Small intestine (tissue), 16 donors: ENCODE measurements around the gene MYL11. TPM values are rescaled to one million over a fixed set of nuclear protein-coding genes. Genes with fewer than 3 reads are reported as not detected.
"Not testable (repeated sequence)": the region's sequence is repeated elsewhere in the genome, so short reads cannot be mapped to it uniquely, and the experiment has no call there.

Source experiments
- DNase-seq, 2 donors: peaks; one replicate each; pipeline versions ENCODE4 v3.0.0 to v3.0.0-alpha.2; 2013
- FAIRE-seq: peaks from 2 replicates; lab custom pipeline; 2012; peaks lifted over from hg19 to GRCh38; lab: Jason Lieb, UNC
- H3K27ac ChIP-seq, 3 donors: one replicate each; pipeline ENCODE4 v1.5.1; 2013; ENCODE audit warnings: low read length in 2 of 3, mild to moderate bottlenecking in 2 of 3, control low read depth in 1 of 3, inconsistent platforms in 1 of 3, low read depth in 1 of 3, moderate library complexity in 1 of 3
- H3K27me3 ChIP-seq, 3 donors: one replicate each; pipeline ENCODE4 v1.6.1; 2013; ENCODE audit warnings: low read length in 3 of 3, inconsistent platforms in 1 of 3; ENCODE audit not compliant: control insufficient read depth in 3 of 3, insufficient read depth in 3 of 3
- H3K36me3 ChIP-seq, 3 donors: one replicate each; pipeline ENCODE4 v1.6.1; 2013; ENCODE audit warnings: low read length in 3 of 3, inconsistent platforms in 1 of 3, low read depth in 1 of 3, mild to moderate bottlenecking in 1 of 3, moderate library complexity in 1 of 3; ENCODE audit not compliant: control insufficient read depth in 3 of 3, insufficient read depth in 2 of 3
- H3K4me1 ChIP-seq, 3 donors: one replicate each; pipeline ENCODE4 v1.6.1; 2013; ENCODE audit warnings: low read length in 2 of 3, inconsistent platforms in 1 of 3, low read depth in 1 of 3, mild to moderate bottlenecking in 1 of 3, moderate library complexity in 1 of 3; ENCODE audit not compliant: control insufficient read depth in 3 of 3, insufficient read depth in 2 of 3
- H3K4me3 ChIP-seq, 3 donors: one replicate each; pipeline ENCODE4 v1.5.1; 2013; ENCODE audit warnings: low read length in 3 of 3, control low read depth in 1 of 3, inconsistent platforms in 1 of 3, low read depth in 1 of 3, mild to moderate bottlenecking in 1 of 3, moderate library complexity in 1 of 3
- H3K9me3 ChIP-seq, 2 donors: one replicate each; pipeline ENCODE4 v1.6.1; 2013; ENCODE audit warnings: low read depth in 1 of 2, low read length in 1 of 2; ENCODE audit not compliant: control insufficient read depth in 2 of 2, insufficient read depth in 1 of 2
- WGBS, 3 donors: extraction: QIAGEN DNeasy Blood & Tissue Kit; methylation state at CpG; one replicate each; pipeline ENCODE4 v1.1.7; 2013; 5-methylcytosine and 5-hydroxymethylcytosine counted together
- long read RNA-seq, 10 donors: transcript quantifications; one replicate each; lab custom pipeline, GENCODE V29; 2026
- polyA plus RNA-seq, 4 donors: library from polyadenylated mRNA; stranded (reverse) in 3 of 4; unstranded in 1 of 4; fragments of 200-250 nt in 3 of 4; fragments of 120-200 nt in 1 of 4; gene quantifications; one replicate each; pipeline versions ENCODE4 v1.2.1 to v1.2.3, GENCODE V29; 2013
- donor health status: healthy with polysubstance abuse.
- donor health status: control.
- donor health status: control.
- donor health status: Bipolar disorder and iron deficiency.
- donor health status: healthy.

MYL11 gene
- polyA plus RNA-seq = 10 to 100 TPM in 1 of 4 donors, 1 to 10 TPM in 1, under 1 TPM in 1, not detected in 1; 0.82 to 26.3 (median 1.9) TPM
- long read RNA-seq, donor 1 = 0 reads
- long read RNA-seq, donor 2 = 0 reads
- long read RNA-seq, donor 3 = 0 reads
- long read RNA-seq, donor 4, partial matches to known transcripts = 0 of 1 reads
- long read RNA-seq, donor 4, other reads (novel, unspliced or antisense) = 0 of 1 reads
- long read RNA-seq, donor 5, transcript MYLPF-201 (7 exons, 682 nt) = major isoform, 90 of 90 reads
- long read RNA-seq, donor 5, partial matches to known transcripts = 0 of 90 reads
- long read RNA-seq, donor 5, other reads (novel, unspliced or antisense) = 0 of 90 reads
- long read RNA-seq, donor 6, transcript MYLPF-201 (7 exons, 682 nt) = major isoform, 8 of 8 reads
- long read RNA-seq, donor 6, partial matches to known transcripts = 0 of 8 reads
- long read RNA-seq, donor 6, other reads (novel, unspliced or antisense) = 0 of 8 reads
- long read RNA-seq, donor 7, partial matches to known transcripts = 0 of 1 reads
- long read RNA-seq, donor 7, other reads (novel, unspliced or antisense) = 0 of 1 reads
- long read RNA-seq, donor 8, transcript MYLPF-201 (7 exons, 682 nt) = major isoform, 328 of 378 reads
- long read RNA-seq, donor 8, transcript MYLPF-203 (2 exons, 336 nt) = minor isoform, 5 of 378 reads
- long read RNA-seq, donor 8, partial matches to known transcripts = 39 of 378 reads
- long read RNA-seq, donor 8, other reads (novel, unspliced or antisense) = 5 of 378 reads
- long read RNA-seq, donor 9 = 0 reads
- long read RNA-seq, donor 10 = 0 reads

- no peak for DNase-seq
- FAIRE-seq = no peak
- Histone ChIP-seq H3K4me1 (peaks cover 2 to 20% (median 5%) of the 10 kb centered on the region in 3 donors), H3K4me3 (no peak within 1 kb of the TSS), H3K27ac (no peak within 1 kb of the TSS), H3K27me3 (no peaks in the 10 kb centered on the region), H3K36me3 (no peaks in the 10 kb centered on the region), H3K9me3 (no peaks in the 10 kb centered on the region)
- 89 to 98% (median 94%) methylated on average over 6 of the region's 6 CpGs for WGBS, 3 donors
These were observed at the start of gene MYL11 for GRCh38 chr16:30374538-30374937. Gene MYL11 (plus strand): TSS chr16:30374802. CDS start chr16:30374858, 56 bp downstream.

DNA sequence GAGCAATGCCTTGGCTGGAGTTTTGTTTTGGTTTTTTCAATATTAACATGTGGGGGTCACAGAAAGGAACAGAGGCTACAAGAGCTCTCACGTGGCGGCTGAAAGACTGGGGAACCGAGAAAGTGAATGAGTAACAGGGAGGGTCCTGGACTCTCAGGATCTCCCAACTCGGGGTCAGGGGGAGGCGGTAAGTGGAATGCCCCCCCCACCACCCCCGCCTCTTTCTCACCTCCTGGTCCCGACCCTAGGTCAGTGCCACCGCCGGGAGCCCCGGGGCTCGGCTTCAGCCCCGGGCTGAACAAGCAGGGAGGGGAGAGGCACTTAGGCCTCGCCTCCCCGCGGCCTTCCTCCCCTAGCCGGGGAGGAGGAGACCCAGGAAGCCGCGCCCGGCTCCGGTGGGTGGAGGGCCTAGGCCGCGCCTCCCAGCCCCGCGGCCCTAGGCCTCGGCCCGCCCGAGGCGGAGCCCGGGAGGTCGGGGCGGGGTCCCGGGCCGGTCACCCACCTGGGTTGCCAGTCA, 40.1 kb upstream of the MYL11 start:
- DNase-seq = peak; percentile 90 to 91
- H3K27ac ChIP-seq = peak overlapping the region; percentile 91 to 98 (median 95)
- peak overlapping the region; percentile 50 to 72 (median 64) for H3K4me3 ChIP-seq
- 0% methylated on average over 9 to 27 of the region's 33 CpGs for WGBS, 3 donors
- not testable (repeated sequence) for H3K4me1 ChIP-seq, FAIRE-seq, H3K9me3 ChIP-seq, H3K36me3 ChIP-seq, H3K27me3 ChIP-seq

DNA sequence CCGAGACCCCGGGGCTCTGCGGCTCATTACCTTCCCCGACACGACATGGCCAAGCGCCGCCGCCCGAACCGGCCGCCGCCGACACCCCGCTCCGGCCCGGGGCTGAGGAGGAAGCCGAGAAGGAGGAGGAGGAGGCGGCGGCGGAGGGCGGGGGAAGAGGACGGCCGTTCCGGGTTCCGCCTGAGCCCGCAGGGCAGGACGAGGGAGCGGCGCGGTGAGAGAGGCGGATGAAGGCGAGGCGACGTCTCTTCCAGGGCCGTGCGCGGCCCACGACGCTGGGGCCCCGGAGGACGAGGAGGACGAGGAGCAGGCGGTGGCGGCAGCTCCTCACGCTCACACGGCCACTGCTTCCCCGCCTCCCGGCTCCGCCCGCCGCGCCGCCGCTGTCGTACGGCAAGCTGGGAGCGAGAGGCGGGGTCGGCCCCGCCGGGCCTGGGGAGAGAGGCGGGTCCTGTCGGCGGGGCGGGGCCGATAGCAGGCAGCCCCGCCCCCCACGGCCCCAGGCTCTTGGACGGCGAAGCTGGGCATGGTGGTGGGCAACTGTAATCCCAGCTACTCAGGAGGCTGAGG, 39.5 kb upstream of the MYL11 start:
- DNase-seq = peak; percentile 75 to 91
- H3K4me1 ChIP-seq, H3K36me3 ChIP-seq, FAIRE-seq, H3K27me3 ChIP-seq, H3K9me3 ChIP-seq: not testable (repeated sequence)
- Histone ChIP-seq H3K4me3 (peak overlapping the region; percentile 60 to 72 (median 64)), H3K27ac (peak overlapping the region; percentile 91 to 98 (median 95))
- 0% methylated on average over 37 to 70 of the region's 70 CpGs for WGBS, 3 donors

DNA sequence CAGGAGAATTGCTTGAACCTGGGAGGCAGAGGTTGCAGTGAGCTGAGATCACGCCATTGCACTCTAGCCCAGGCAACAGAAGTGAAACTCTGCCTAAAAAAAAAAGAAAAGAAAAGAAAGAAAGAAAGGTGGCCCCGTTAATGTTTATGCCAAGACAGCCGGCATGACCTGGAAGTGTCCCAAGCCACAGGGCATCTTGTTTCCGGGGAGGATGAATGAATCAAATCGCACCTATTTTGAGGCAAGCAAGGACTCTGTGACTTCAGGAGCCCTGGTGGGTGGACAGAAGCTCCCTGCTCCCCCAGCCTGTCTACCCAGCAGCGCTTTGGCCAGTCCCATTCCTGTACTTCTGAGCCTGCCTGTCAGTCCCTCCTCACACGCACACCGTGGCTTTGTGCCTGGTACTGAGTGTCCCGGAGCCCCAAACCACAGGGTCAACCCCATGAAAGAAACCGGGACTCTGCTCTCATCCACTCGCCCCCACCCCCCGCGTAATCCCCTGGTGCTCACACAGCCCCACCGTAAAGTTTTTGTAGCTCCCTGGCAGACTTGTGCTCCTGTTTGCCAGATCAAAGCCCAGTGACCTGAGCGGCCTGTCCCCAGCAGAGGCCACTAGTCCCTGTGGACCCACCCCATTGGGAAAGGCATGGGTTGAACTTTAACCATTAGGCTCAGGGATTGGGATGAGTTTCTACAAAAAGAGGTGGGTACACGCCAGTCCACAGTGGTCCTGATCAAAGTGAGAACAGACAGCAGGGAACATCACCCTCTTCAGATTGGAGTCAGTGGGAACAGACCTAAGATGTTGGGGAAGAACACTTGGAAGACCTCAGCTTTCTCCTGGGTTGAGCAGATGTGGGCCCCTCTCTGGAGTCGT, 38.8 kb upstream of the MYL11 start:
- H3K36me3 ChIP-seq = no peaks in the 10 kb centered on the region
- H3K27me3 ChIP-seq = no peaks in the 10 kb centered on the region
- peak overlapping the region; percentile 57 to 64 (median 60) for H3K4me3 ChIP-seq
- H3K27ac ChIP-seq = peak overlapping the region; percentile 29 to 95 (median 91)
- WGBS, 3 donors = 26 to 41% (median 32%) methylated on average over 16 to 17 of the region's 17 CpGs
- peak; percentile 29 to 31 for DNase-seq
- FAIRE-seq = no peak
- peaks cover 0 to 6% of the 10 kb centered on the region in 2 donors for H3K9me3 ChIP-seq
- peaks cover 0 to 10% (median 0%) of the 10 kb centered on the region in 3 donors for H3K4me1 ChIP-seq

- not testable (repeated sequence) for H3K27ac ChIP-seq, DNase-seq, H3K4me3 ChIP-seq, H3K36me3 ChIP-seq, H3K4me1 ChIP-seq, H3K27me3 ChIP-seq, FAIRE-seq, H3K9me3 ChIP-seq
- WGBS, 3 donors = 85 to 94% (median 90%) methylated on average over 9 to 10 of the region's 10 CpGs
These were observed 36.6 kb upstream of the MYL11 start for GRCh38 chr16:30337964-30338357.

DNA sequence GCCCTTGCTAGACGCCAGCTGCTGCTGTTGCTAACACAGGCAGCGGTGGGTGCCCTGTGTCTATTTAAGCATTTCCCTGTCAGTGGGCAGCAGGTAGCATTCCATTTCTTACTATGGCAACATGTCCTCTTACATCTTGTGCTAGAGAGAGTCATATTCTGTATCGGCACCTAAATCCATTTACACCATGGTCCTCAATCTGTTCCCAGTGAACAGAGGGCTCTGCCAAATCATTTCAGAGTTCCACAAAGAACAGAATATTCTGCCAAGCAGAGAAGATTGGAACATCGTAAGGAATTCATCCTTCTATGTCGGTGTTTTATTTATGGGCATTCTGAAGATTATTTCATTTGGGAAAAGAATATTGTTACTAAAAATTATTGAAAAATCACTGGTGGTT, 35.9 kb upstream of the MYL11 start:
- not testable (repeated sequence) for H3K27ac ChIP-seq, H3K36me3 ChIP-seq, H3K9me3 ChIP-seq, FAIRE-seq, H3K4me1 ChIP-seq, H3K4me3 ChIP-seq, H3K27me3 ChIP-seq, DNase-seq
- WGBS, 3 donors = 95 to 99% (median 95%) methylated on average over 3 to 5 of the region's 5 CpGs

DNA sequence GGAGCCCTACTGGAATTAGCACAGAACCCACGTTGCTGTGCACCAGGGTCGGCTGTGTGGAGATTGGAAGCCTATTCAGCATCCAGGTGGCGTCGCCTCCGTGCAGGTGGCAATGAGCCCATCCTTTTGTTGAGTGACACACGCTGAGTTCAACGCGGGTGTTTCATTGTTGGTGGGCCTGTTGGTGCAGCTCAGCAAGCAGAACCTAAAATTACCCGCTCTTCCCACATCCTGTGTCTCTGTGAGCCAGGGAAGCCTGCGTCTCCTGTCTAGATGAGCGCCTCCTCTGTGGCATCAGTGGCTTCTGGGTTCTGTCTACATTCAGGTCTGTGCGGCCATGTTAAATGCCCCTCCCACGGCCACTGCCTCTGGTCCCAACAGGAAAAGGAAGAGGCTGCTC, 34.0 kb upstream of the MYL11 start:
- no peaks in the 10 kb centered on the region for H3K27me3 ChIP-seq
- H3K36me3 ChIP-seq = no peaks in the 10 kb centered on the region
- H3K27ac ChIP-seq = no peak overlapping the region
- FAIRE-seq (no peak), DNase-seq (no peak)
- no peak overlapping the region for H3K4me3 ChIP-seq
- H3K9me3 ChIP-seq = peaks cover 0 to 6% of the 10 kb centered on the region in 2 donors
- 81 to 91% (median 84%) methylated on average over 13 of the region's 13 CpGs for WGBS, 3 donors
- H3K4me1 ChIP-seq = peaks cover 0 to 8% (median 0%) of the 10 kb centered on the region in 3 donors
